Measurements from ENCODE around the gene SNX30. TPM values are rescaled to one million over a fixed set of nuclear protein-coding genes. Genes with fewer than 3 reads are reported as not detected.

The SNX30 gene
- total RNA-seq, 1 donor from 2014 or later = 22.5 TPM

- no peak for DNase-seq (ENCODE audit: low read depth)
- no peak overlapping the region for H3K4me3 ChIP-seq (ENCODE audit: low read depth, low read length)
Observed at GRCh38 chr9:112911736-112912135, 161.2 kb downstream of the SNX30 start.

DNA sequence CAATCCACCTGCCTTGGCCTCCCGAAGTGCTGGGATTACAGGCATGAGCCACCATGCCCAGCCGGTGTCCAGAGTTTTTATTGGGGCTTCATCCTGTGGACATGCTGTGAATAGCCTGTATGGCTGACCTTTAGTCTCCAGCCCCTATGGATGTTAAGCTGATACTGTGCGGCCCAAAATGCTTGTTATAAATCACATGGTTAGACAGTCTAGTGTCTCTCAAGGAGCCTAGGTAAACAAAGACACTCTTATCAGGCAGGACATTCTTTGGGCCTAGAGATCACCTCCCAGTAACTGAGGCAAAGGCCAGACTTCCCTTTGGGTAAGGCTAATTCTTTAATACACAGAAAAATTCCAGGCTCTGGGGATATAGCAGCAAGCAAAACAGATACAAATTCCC, 162.1 kb downstream of the SNX30 start:
- TF ChIP-seq, protein P1, sequence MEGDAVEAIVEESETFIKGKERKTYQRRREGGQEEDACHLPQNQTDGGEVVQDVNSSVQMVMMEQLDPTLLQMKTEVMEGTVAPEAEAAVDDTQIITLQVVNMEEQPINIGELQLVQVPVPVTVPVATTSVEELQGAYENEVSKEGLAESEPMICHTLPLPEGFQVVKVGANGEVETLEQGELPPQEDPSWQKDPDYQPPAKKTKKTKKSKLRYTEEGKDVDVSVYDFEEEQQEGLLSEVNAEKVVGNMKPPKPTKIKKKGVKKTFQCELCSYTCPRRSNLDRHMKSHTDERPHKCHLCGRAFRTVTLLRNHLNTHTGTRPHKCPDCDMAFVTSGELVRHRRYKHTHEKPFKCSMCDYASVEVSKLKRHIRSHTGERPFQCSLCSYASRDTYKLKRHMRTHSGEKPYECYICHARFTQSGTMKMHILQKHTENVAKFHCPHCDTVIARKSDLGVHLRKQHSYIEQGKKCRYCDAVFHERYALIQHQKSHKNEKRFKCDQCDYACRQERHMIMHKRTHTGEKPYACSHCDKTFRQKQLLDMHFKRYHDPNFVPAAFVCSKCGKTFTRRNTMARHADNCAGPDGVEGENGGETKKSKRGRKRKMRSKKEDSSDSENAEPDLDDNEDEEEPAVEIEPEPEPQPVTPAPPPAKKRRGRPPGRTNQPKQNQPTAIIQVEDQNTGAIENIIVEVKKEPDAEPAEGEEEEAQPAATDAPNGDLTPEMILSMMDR (IDR thresholded peaks at IDR 0.05; ENCODE audit: insufficient read depth, low read length, poor library complexity, severe bottlenecking) = no peak
- no peak overlapping the region for H3K4me3 ChIP-seq (ENCODE audit: low read depth, low read length)
- no peak for DNase-seq (ENCODE audit: low read depth)
- no peaks in the 10 kb centered on the region for H3K27me3 ChIP-seq (ENCODE audit: control insufficient read depth, insufficient read depth, low read length)
- no peaks in the 10 kb centered on the region for H3K36me3 ChIP-seq (ENCODE audit: control insufficient read depth, insufficient read depth, low read length)

More at GRCh38 chr9:112911736-112912135, 161.2 kb downstream of the SNX30 start:
- TF ChIP-seq, protein P1 (IDR thresholded peaks at IDR 0.05; ENCODE audit: insufficient read depth, low read length, poor library complexity, severe bottlenecking) = no peak
- Histone ChIP-seq H3K27me3 (ENCODE audit: control insufficient read depth, insufficient read depth, low read length) (no peaks in the 10 kb centered on the region), H3K36me3 (ENCODE audit: control insufficient read depth, insufficient read depth, low read length) (no peaks in the 10 kb centered on the region)

- TF ChIP-seq, protein P1 (IDR thresholded peaks at IDR 0.05; ENCODE audit: insufficient read depth, low read length, poor library complexity, severe bottlenecking) = no peak
- Histone ChIP-seq H3K4me3 (ENCODE audit: low read depth, low read length) (no peak overlapping the region), H3K27me3 (ENCODE audit: control insufficient read depth, insufficient read depth, low read length) (no peaks in the 10 kb centered on the region), H3K36me3 (ENCODE audit: control insufficient read depth, insufficient read depth, low read length) (no peaks in the 10 kb centered on the region)
- no peak for DNase-seq (ENCODE audit: low read depth)
Observed at GRCh38 chr9:112913326-112913725, 162.8 kb downstream of the SNX30 start.

- no peak overlapping the region for H3K4me3 ChIP-seq (ENCODE audit: low read depth, low read length)
- TF ChIP-seq, protein P1 (IDR thresholded peaks at IDR 0.05; ENCODE audit: insufficient read depth, low read length, poor library complexity, severe bottlenecking) = no peak
- no peaks in the 10 kb centered on the region for H3K27me3 ChIP-seq (ENCODE audit: control insufficient read depth, insufficient read depth, low read length)
- H3K36me3 ChIP-seq (ENCODE audit: control insufficient read depth, insufficient read depth, low read length) = no peaks in the 10 kb centered on the region
- no peak for DNase-seq (ENCODE audit: low read depth)
Observed at GRCh38 chr9:112914524-112914923, 164.0 kb downstream of the SNX30 start.

- DNase-seq (ENCODE audit: low read depth) = no peak
- TF ChIP-seq, protein P1 (IDR thresholded peaks at IDR 0.05; ENCODE audit: insufficient read depth, low read length, poor library complexity, severe bottlenecking) = no peak
- Histone ChIP-seq H3K36me3 (ENCODE audit: control insufficient read depth, insufficient read depth, low read length) (no peaks in the 10 kb centered on the region), H3K27me3 (ENCODE audit: control insufficient read depth, insufficient read depth, low read length) (peaks cover 2% of the 10 kb centered on the region), H3K4me3 (ENCODE audit: low read depth, low read length) (no peak overlapping the region)
Observed at GRCh38 chr9:112917047-112917986, 166.8 kb downstream of the SNX30 start.
